ENCODE data around the gene CRACDL.

DNA sequence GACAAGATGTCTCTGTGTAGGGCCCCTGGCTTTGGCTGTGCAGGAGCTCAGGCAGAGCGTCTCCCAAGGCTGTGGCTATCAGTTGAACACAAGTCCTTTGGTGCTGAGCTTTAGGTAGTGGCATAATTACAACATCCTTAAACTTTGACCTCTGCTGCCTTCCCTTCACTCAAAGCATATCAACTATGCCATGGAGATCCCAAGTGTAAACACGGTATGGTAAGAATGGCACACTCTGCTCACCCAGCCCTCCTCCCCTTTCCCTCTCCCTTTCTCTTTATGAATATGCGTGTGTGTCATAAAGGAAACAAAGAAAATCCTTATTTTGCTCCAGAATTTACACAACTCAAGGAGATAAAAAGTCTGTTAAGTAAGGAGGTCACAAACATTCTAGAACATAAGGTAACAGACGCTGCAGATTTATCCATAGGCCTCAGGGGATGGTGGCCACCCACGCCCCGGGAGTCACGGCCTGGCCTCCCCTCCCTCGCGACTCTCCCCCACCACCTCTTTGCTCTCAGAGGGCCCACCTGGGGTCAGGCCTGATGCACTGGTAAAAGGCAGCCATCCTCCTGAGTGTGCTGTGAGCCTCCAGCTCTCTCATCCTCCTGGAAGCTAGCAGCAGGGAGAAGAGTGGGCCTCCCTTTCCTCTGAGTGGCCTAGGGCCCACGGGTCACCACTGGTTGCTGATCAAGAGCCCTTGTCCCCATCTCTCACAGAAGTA, 67.3 kb downstream of the CRACDL start:
- TF ChIP-seq MYC (IDR thresholded peaks at IDR 0.05; ENCODE audit: low read depth, low read length) (no peak), POLR2A (IDR thresholded peaks at IDR 0.05; ENCODE audit: low read depth, low read length) (no peak), CTCF (IDR thresholded peaks at IDR 0.05; ENCODE audit: extremely low read depth in 1 of 2, insufficient read depth in 1 of 2, low read depth in 1 of 2, low read length in 2 of 2) (no peak), POLR2AphosphoS5 (IDR thresholded peaks at IDR 0.05; ENCODE audit: insufficient read depth, low read depth, low read length) (no peak)
